ENCODE data around the gene ZBED3.

DNA sequence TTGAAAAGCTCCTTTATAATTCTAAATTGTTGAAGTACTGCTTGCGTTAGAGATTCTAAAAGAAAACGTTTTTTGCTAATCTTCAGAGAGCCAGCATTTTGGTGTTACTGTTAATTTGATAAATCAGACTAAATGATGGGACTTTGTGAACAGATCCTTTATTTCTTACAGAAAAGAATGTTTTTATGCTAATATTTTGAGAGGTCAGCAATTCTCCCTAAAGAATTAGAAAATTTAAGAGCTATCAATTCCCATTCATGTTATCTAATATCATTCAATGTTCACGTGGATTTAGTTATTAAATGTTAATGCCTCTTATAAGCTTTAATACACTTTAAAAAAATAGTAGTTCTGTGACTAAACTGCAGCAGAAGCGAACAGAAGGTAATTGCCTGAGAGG is 54.5 kb downstream of the ZBED3 start:
- TF ChIP-seq POLR2AphosphoS5 (IDR thresholded peaks at IDR 0.05) (no peak), POLR2A (IDR thresholded peaks at IDR 0.05) (no peak)
